Stimulated activated CD4-positive, alpha-beta T cell treated with anti-CD3 and anti-CD28 coated beads, Interleukin-1b, Interleukin-23, amount 100 ng/mL, for 1 hour (primary cell): ENCODE measurements around the gene GPRIN2.
"Not testable (repeated sequence)": the region's sequence is repeated elsewhere in the genome, so short reads cannot be mapped to it uniquely, and the experiment has no call there.

Source experiments
- DNase-seq, 2 donors: peaks; one replicate each; pipeline ENCODE4 v3.0.0-alpha.2; 2020; ENCODE audit warnings: low read depth in 2 of 2

The GPRIN2 gene

DNA sequence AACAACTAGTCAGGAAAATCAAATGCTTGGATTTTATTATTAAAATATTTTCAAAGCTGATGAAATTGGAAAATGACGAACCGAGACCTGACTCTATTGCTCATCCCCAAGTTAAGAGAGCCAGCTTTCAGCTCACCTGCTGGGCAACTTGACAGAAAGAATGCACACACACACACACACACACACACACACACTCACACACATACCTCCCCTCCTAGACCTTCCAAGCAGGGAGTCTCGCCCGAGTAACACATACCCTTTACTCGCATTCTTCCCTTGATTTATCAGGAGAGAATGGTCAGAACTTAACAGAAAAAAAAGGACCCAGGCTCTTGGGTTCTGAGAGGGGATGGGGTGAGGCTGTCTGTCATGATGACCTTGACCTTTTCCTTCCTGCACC is 19.1 kb downstream of the GPRIN2 start:
- no peak for DNase-seq

DNA sequence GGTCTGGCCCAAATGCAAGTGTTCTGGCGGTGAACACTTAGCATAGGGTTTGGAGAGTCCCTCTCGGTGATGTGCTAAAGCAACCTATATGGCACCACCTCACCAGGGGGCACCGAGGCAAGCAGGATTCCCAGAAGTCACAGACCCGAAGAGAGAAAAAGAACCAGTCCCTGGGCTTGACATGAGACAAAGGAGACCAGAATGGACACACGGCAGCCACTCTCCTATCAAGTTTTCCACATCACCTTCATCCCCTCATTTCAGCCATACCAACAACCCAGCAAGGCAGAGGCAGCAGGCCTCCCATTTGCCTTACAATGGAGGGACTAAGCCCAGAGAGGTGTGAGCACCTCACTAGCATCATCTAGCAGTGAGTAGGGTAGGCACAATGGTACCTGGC is 19.7 kb downstream of the GPRIN2 start:
- DNase-seq = no peak

DNA sequence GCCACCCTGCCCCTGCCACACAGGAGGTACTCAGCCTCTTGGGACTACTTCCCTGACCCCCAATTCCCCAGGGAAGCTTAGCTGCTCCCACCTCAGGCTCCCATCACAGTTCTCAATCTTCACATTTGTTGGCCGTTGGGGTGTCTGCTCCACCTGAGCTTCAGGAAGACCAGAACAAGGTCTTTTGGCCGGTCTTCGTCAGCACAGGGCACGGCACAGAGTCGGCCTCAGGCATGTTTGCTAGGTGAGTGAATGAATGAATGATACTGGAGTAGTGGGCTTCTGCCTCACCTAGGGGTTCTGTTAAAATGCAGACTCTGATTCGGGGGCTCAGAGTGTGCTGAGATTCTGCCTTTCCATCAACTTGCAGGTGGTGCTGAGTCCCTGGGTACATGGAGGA is 20.3 kb downstream of the GPRIN2 start:
- no peak for DNase-seq

DNA sequence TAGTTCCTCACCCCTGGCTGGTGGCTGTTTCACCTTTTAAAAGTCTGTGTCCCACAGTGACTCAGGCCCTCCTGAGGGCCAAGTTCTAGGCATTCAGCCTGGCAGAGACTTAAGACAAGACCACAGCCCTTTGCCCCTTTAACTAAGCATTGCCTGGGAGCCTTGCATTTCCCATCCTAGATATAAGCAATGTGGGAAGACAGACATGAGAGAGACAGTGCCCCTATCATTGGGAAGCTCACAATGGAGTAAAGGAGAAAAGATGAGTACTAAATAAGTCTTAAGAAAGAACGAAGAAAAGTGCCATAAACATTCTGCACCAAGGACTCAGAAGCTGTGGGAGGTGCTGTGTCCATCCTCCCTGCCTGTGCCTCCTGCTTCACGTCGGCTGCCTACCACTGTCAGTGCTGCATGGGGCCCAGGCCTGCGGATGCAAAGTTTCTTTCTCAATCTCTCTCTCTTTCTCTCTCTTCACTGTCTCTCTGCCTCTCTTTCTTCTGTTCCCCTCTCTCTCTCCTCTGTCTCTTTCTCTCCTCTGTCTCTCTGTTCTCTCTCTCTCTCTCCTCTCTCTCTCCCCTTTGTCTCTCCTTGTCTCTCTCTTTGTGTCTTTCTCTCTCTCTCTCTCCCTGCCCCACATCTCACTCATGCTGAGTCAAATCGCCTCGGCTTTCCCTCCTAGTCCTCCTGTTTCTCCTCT is 21.5 kb downstream of the GPRIN2 start:
- DNase-seq = no peak

DNA sequence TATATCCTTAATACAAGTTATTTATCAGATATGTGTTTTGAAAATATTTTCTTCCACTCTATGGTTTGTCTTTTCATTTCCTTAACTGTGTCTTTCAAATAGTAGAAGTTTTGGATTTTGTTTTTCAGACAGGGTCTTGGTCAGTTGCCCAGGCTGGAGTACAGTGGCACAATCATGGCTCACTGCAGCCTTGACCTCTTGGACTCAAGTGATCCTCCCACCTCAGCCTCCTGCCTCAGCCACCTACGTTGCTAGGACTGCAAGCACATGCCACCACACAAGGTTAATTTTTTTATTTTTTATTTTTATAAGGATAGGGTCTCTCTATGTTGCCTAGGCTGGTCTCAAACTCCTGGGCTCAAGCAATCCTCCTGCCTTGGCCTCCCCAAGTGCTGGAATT is 24.2 kb downstream of the GPRIN2 start:
- not testable (repeated sequence) for DNase-seq

DNA sequence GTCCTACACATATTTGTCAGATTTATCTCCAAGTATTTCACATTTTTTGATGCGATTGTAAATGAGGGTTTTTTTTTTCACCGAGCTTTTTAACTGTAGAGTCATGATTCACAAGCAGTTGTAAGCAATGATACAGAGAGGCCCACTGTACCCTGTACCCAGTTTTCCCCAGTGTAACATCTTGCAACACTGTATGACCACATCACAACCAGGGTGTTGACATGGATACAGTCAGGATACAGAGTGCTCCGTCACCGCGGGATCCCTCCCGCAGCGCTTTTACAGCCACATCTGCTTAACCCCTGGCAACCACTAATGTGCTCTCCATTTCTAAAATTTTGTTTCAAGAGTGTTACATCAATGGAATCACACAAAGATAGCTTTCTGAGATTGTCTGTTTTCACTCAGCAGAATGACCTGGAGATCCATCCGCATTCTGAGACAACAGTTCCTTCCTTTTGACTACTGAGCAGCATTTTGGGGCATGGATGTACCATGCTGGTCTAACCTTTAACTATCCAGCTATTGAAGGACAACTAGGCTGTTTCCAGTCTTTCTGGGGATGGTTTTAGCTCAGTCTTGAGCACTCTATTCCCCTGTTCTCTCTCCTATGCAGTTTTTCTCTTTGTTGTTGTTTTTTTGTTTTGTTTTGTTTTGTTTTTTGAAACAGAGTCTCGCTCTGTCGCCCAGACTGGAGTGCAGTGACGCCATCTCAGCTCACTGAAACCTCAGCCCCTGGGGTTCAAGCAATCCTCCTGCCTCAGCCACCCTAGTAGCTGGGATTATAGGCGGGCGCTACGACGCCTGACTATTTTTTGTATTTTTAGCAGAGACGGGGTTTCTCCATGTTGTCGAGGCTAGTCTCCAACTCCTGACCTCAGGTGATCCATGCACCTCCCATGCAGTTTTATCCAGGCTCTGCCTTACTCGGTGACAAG is 25.9 kb downstream of the GPRIN2 start:
- no peak for DNase-seq

DNA sequence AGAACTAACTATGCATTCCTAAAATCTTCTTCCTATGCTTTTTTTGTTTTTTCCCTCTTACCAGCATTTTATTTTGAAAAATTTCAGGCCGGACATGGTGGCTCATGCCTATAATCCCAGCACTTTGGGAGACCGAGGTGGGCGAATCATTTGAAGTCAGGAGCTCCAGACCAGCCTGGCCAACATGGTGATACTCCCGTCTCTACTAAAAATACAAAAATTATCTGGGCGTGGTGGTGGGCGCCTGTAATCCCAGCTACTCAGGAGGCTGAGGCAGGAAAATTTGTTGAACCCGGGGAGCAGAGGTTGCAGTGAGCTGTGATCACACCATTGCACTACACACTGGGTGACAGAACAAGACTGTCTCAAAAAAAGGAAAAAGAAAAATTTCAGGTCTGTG is 26.7 kb downstream of the GPRIN2 start:
- DNase-seq = not testable (repeated sequence)

DNA sequence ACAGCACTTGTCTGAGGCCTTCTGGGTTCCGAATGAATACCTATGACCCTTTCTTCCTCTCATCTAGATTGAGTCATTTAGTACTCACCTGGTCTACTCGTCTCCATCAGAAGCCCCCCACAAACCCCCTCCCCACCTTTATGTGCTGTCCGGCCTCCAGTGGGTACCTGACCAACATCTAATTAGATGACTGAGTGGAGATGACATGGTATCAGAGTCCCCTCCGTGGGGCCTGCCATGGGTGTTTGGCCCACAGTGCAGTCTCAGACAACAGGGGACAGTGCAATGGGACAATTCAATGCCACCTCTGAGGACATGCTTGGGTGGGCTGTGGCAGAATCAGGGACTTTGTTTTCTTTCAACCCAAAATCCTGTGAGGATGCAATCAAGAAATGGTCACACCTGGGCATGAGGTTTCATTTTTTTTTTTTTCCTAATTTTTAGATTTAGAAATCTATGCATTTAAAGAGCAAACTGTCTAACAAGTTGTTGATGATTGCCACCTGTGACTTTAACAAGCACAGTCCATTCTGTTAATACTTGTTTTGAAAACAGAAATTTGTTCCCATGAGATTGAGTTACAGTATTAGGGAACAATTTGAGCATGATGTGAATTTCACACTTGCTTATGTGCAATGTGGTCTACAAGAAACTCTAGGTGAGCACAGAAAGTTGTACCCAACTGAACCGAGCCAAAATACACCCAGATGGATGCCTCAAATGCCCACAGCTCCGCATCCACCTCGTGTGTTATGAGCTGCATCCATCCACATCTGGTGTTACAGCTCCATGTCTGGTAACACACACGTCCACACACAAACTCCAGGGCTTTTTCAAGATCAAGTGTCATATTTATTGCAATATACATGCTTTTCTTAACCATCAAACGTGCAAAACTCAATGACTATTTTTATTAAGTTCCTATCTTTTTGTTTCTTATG is 27.5 kb downstream of the GPRIN2 start:
- no peak for DNase-seq

DNA sequence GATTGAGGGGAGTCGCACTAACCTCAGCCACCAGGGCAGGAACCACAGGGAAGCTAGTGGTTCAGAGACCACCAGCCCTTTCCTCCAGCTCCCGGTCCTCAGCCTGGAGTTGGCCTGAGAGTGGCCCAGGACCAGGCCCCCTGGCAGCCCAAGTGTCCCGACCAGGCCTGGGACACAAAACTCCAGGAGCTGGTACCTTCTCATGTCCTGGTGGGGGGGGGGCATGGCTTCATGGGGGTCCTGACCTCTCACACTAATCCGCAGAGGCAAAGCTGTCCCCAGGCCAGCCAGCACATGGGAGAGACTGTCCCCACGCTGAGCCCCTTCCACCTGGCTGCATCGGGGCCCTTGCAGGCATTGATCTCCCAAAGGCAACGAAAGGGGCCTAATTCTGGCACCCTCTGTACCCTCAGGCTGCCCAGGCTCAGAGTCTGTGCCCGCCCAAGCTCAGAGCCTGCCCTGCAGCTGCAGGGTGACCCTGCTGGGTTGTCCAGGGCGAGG is 28.2 kb downstream of the GPRIN2 start:
- no peak for DNase-seq

DNA sequence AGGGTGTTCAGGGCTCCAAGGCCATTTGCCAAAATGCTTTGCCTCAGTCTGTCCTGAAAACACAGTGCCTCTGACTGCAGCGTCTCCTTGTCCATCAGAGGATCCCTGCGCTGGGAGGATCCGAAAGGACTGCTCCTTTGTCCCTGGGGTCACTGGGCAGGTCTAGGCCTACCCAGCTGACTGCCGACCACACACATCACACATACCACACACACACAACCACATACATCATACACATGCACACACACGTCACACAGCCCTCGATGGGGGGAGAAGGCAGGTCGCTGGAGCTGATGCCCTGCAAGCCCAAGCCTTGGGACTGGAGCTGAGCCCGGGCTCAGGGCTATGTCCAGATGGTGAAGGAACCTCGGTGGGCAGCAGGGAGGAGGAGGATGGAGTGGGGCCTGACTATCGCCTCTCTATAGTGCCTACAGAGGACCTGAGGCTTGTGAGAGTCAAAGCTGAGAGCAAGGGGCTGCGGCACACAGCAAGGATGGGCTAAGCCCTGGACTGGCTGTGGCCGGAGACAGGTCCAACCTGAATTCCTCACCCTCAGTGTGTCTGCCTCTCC is 29.1 kb downstream of the GPRIN2 start:
- DNase-seq = no peak

DNA sequence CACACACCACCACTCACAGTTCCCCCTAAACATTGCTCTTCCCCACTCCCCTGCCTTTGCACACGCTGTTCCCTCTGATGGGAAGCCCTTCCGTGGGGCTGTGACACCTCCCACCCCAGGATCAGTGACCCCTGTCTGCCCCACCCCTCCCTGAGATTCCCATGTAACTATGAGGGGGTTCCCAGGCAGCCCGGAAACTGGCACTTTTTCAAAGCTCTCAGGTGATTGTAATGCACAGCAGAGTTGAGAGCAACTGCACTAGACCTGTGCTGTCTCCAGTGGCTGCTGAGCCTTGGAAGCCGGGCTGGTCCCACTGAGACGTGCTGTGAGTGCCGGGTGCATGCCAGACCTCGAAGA is 29.8 kb downstream of the GPRIN2 start:
- no peak for DNase-seq

DNA sequence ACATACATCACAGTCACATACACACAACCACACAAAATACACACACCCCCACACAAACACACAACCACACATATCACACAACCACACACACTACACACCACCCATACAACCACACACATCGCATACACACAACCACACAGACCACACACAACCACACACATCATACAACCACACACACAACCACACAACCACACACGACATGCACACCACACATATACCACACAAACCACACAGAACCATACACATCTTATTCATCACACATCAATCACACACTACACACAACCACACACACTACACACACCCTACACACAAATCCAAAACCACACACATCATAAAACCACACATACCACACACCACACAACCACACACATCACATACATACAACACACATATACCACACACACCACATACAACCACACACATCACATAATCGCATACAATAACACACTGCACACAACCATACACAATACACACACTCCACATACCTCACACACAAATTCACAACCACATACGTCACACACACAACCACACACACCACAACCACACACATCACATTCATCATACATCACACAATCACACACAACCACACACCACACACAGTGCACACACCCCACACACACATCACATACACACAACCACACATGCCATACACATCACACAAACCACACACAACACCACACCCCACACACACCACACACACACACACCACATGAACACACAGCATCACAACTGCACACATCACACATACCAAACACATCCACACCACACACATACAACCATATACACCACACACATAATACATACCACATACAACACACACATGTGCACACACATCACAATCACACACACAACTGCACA is 30.4 kb downstream of the GPRIN2 start:
- DNase-seq = no peak

DNA sequence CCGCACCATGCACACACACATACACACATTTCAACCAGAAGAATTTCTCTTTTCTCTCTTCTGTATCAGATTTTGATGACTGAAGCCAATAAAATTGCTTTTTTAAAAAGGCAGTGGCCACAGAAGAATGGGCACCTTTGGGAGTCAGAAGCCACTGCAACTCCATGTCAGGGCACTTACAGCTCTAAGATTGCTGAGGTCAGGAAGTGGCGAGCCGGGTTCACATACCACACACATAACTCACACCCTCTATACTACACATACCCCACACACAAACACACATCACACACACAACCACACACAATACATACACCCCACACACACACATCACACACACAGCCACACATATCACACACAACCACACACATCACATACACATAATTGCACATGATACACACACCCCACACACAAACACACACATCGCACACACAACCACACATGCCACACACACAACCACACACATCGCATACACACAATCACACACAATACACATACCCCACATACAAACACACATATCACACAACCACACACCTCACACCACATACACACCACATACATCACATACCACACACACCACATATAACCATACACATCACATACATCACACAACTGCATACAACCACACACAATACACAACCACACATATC is 31.2 kb downstream of the GPRIN2 start:
- DNase-seq = no peak

DNA sequence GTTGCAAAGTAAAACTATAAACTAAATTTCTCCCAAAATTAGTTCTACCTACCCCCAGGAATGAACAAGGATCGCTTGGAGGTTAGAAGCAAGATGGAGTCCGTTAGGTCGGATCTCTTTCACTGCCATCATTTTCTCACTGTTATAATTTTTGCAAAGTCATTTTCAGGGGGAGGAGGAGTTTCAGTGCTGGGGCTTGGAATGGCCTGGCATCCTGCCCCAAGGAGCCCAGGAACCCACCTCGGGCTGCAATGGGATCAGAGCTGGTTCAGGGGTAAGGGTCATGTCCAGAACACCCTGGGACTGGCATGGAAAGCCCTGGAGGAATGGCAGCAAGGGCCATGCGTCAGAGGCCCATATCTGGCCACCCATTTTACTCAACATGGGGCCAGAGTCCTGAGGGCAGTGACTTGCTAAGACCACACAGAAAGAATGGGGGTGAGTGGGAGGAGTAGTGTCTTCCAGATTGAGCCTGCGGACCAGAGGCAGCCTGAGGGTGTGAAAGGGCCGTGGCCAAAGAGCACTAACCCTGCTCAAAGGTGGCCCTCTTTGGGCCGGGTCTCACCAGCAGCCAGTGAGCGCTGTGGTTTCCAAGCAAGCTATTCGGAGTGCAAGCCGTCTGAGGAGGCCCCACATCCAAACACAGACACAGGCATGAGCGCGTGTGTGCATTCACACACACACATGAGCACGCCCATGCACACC is 31.8 kb downstream of the GPRIN2 start:
- DNase-seq = no peak

DNA sequence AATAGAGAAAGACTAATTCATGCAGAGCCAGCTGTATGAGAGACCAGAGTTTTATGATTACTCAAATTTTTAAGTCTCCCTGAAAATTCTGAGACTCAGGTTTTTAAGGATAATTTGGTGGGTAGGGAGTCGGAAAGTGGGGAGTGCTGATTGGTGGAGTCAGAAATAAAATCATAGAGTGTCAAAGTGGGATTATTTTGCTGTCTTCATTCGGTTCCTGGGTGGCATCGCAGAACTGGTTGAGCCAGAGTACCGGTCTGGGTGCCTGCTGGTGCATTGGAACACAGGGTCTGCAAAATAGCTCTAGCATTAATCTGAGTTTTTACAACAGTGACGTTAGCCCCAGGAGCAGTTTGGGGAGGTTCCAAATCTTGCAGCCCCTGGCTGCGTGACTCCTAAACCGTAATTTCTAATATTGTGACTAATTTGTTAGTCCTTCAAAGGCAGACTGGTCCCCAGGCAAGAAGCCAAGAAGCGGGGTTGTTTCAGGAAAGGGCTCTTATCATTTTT is 32.4 kb downstream of the GPRIN2 start:
- no peak for DNase-seq

DNA sequence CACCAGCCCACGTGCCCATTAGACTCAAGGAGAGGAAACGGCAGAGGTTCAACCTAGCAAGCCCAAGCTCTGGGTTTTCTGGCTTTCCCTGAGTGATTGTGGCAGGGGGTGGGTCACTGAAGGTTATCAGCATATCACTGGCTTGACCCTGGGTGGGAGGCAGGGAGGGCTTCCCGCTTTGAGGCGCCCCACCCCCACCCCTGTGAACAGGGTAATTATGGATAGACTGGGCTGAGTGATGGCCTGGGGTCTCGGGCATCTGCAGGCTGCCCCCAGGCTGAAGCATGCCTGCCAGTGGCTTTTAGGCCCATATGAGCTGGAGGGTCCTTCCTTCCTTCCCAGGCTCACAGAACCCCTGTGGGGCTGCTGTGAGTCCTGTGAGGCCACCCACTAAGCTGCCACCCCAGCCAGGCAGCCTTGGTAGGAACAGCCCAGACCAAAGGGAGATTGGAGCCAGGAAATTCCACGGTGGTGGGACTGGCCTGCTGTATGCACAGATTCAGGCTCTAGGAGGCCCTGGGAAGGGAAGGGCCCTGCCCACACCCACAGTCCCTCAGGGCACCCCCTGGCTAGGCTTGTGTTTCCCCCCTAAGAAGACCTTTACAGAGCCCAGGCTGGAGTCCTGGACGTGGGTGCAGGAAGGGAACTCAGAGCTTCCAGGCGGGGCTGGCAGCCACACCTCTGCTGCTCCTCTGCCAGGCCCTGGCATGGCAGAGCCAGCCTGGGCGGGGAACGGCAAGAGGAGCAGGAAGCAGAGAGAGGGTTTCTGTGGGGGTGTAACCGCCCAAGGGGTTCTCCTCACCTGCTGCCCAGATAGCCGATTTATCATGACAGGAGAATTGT is 33.1 kb downstream of the GPRIN2 start:
- DNase-seq = no peak

DNA sequence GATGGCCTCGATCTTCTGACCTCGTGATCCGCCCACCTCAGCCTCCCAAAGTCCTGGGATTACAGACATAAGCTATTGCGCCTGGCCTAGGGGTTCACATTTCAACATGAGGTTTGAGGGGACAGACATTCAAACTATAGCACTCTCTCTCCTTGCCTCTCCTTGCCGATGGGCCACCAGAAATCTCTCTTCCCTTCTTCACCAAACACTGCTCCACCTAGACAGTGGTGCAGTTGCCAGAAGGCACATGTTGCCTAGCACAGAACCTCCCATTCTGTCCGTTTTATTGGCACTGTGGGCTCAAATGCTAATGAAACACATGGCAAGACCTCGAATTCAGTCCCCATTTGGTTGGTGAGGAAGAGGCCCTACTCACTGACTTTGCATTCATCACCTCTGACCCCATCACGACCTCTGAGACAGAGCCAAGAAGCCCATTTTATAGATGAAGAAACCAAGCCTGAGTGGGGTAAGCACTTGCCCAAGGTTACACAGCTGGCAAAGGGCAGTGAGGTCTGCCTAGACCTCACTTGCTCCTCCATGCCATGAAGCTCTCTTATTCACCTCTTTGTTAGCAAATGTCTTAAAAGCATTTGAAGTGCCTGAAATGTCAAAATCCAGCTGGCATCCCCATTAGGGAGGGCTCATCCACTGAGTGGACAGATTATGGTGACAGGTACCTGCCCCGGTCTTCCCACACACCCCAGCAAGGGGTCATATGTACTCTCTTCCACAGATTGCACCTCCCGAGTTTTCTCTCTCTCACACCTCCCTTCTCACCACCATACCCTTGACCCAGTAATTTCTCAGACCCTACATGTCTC is 34.0 kb downstream of the GPRIN2 start:
- no peak for DNase-seq
